Nephron progenitor cell (in vitro differentiated cells): ENCODE data around the gene CASP1.

Source experiments
- DNase-seq: peaks from one replicate; pipeline ENCODE4 v3.0.0; 2021
- H3K27ac Mint-ChIP-seq: 2 replicates; pipeline ENCODE4 v1.8.0; 2021; ENCODE audit warnings: mild to moderate bottlenecking, moderate library complexity, mixed read lengths
- H3K27me3 Mint-ChIP-seq: 2 replicates; pipeline ENCODE4 v1.8.0; 2021; ENCODE audit warnings: mild to moderate bottlenecking, low read depth, mixed read lengths; ENCODE audit not compliant: poor library complexity
- H3K36me3 Mint-ChIP-seq: 2 replicates; pipeline ENCODE4 v1.8.0; 2021; ENCODE audit warnings: low read depth, mixed read lengths
- H3K4me1 Mint-ChIP-seq: 2 replicates; pipeline ENCODE4 v1.8.0; 2021; ENCODE audit warnings: mixed read lengths
- H3K4me3 Mint-ChIP-seq: 2 replicates; pipeline ENCODE4 v1.8.0; 2021; ENCODE audit warnings: mild to moderate bottlenecking, moderate library complexity, mixed read lengths
- H3K9me3 Mint-ChIP-seq: 2 replicates; pipeline ENCODE4 v1.8.0; 2021; ENCODE audit warnings: mild to moderate bottlenecking, moderate library complexity, mixed read lengths
- TF ChIP-seq, protein P1 (sequence below): fragments of 200-600 bp; sonication (generic); IDR thresholded peaks from 2 replicates; pipeline ENCODE4 v1.5.0; 2021; ENCODE audit warnings: antibody characterized with exemption

The CASP1 gene

GRCh38 chr11:104984808-104985207 is 50.1 kb downstream of the CASP1 start:
- no peak overlapping the region for H3K4me3 Mint-ChIP-seq
- no peak for DNase-seq
- H3K27ac Mint-ChIP-seq, result no peak overlapping the region
- TF ChIP-seq, protein P1, sequence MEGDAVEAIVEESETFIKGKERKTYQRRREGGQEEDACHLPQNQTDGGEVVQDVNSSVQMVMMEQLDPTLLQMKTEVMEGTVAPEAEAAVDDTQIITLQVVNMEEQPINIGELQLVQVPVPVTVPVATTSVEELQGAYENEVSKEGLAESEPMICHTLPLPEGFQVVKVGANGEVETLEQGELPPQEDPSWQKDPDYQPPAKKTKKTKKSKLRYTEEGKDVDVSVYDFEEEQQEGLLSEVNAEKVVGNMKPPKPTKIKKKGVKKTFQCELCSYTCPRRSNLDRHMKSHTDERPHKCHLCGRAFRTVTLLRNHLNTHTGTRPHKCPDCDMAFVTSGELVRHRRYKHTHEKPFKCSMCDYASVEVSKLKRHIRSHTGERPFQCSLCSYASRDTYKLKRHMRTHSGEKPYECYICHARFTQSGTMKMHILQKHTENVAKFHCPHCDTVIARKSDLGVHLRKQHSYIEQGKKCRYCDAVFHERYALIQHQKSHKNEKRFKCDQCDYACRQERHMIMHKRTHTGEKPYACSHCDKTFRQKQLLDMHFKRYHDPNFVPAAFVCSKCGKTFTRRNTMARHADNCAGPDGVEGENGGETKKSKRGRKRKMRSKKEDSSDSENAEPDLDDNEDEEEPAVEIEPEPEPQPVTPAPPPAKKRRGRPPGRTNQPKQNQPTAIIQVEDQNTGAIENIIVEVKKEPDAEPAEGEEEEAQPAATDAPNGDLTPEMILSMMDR, result no peak
- H3K36me3 Mint-ChIP-seq, result no peaks in the 10 kb centered on the region
- H3K27me3 Mint-ChIP-seq, result no peaks in the 10 kb centered on the region
- no peaks in the 10 kb centered on the region for H3K4me1 Mint-ChIP-seq
- H3K9me3 Mint-ChIP-seq, result peaks cover 26% of the 10 kb centered on the region

- H3K4me1 Mint-ChIP-seq, result no peaks in the 10 kb centered on the region
- no peaks in the 10 kb centered on the region for H3K9me3 Mint-ChIP-seq
- H3K27ac Mint-ChIP-seq, result no peak overlapping the region
- H3K4me3 Mint-ChIP-seq, result no peak overlapping the region
- no peak for DNase-seq
- TF ChIP-seq, protein P1, result no peak
- H3K36me3 Mint-ChIP-seq, result no peaks in the 10 kb centered on the region
- H3K27me3 Mint-ChIP-seq, result no peaks in the 10 kb centered on the region
These were observed 55.1 kb downstream of the CASP1 start for GRCh38 chr11:104979839-104980238.
